Glutamatergic neuron (in vitro differentiated cells): ENCODE measurements around the gene SLC10A7. TPM values are rescaled to one million over a fixed set of nuclear protein-coding genes. Genes with fewer than 3 reads are reported as not detected.

Source experiments
- DNase-seq: peaks from one replicate; pipeline ENCODE4 v3.0.0; 2022
- H3K27ac Mint-ChIP-seq: one replicate; pipeline ENCODE4 v1.8.0; 2020; ENCODE audit warnings: mild to moderate bottlenecking, mixed read lengths, inconsistent platforms; ENCODE audit not compliant: unreplicated experiment
- H3K27me3 Mint-ChIP-seq: one replicate; pipeline ENCODE4 v1.8.0; 2020; ENCODE audit warnings: mild to moderate bottlenecking, moderate library complexity, mixed read lengths, inconsistent platforms; ENCODE audit not compliant: unreplicated experiment
- H3K36me3 Mint-ChIP-seq: one replicate; pipeline ENCODE4 v1.8.0; 2020; ENCODE audit warnings: mild to moderate bottlenecking, mixed read lengths, inconsistent platforms; ENCODE audit not compliant: unreplicated experiment
- H3K4me1 Mint-ChIP-seq: one replicate; pipeline ENCODE4 v1.8.0; 2020; ENCODE audit warnings: mild to moderate bottlenecking, low read depth, mixed read lengths, inconsistent platforms; ENCODE audit not compliant: unreplicated experiment
- H3K4me3 Mint-ChIP-seq: one replicate; pipeline ENCODE4 v1.8.0; 2020; ENCODE audit warnings: mild to moderate bottlenecking, mixed read lengths, inconsistent platforms; ENCODE audit not compliant: unreplicated experiment
- H3K9me3 Mint-ChIP-seq: one replicate; pipeline ENCODE4 v1.8.0; 2020; ENCODE audit warnings: mild to moderate bottlenecking, moderate library complexity, mixed read lengths, inconsistent platforms; ENCODE audit not compliant: unreplicated experiment
- total RNA-seq: library from RNA; stranded (reverse); fragmentation: NEBNext Ultra II Directional; extraction: Animal tissue kit (Norgen Biotek cat#: 25700); gene quantifications from one replicate; pipeline ENCODE4 v1.2.1, GENCODE V29; 2021; ENCODE audit not compliant: unreplicated experiment
- TF ChIP-seq, protein P1 (sequence below): fragments of 200-600 bp; sonication (generic); IDR thresholded peaks from one replicate; pipeline ENCODE4 v1.5.0; 2021; ENCODE audit not compliant: partially characterized antibody, unreplicated experiment

SLC10A7 gene
- total RNA-seq, 1 donor from 2014 or later = 13.5 TPM

DNA sequence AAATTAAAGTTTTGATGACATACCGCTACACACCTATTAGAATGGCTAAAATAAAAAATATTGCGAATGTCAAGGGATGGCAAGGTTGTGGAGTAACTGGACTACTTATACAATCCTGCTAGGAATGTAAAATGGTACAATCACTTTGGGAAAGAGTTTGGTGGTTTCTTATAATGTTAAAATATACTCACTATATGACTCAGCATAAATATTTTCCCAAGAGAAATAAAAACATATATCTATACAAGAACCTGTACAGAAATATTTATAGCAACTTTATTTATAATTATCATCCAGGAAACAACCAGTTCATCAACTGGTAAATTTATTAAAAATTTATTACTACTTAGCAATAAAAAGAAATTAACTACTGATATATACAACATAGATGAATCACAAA, 89.7 kb downstream of the SLC10A7 start:
- no peaks in the 10 kb centered on the region for H3K9me3 Mint-ChIP-seq
- no peak overlapping the region for H3K4me3 Mint-ChIP-seq
- H3K36me3 Mint-ChIP-seq = peaks cover 4% of the 10 kb centered on the region
- H3K27me3 Mint-ChIP-seq = no peaks in the 10 kb centered on the region
- TF ChIP-seq, protein P1, sequence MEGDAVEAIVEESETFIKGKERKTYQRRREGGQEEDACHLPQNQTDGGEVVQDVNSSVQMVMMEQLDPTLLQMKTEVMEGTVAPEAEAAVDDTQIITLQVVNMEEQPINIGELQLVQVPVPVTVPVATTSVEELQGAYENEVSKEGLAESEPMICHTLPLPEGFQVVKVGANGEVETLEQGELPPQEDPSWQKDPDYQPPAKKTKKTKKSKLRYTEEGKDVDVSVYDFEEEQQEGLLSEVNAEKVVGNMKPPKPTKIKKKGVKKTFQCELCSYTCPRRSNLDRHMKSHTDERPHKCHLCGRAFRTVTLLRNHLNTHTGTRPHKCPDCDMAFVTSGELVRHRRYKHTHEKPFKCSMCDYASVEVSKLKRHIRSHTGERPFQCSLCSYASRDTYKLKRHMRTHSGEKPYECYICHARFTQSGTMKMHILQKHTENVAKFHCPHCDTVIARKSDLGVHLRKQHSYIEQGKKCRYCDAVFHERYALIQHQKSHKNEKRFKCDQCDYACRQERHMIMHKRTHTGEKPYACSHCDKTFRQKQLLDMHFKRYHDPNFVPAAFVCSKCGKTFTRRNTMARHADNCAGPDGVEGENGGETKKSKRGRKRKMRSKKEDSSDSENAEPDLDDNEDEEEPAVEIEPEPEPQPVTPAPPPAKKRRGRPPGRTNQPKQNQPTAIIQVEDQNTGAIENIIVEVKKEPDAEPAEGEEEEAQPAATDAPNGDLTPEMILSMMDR = no peak
- DNase-seq = no peak
- H3K27ac Mint-ChIP-seq = no peak overlapping the region
- no peaks in the 10 kb centered on the region for H3K4me1 Mint-ChIP-seq

DNA sequence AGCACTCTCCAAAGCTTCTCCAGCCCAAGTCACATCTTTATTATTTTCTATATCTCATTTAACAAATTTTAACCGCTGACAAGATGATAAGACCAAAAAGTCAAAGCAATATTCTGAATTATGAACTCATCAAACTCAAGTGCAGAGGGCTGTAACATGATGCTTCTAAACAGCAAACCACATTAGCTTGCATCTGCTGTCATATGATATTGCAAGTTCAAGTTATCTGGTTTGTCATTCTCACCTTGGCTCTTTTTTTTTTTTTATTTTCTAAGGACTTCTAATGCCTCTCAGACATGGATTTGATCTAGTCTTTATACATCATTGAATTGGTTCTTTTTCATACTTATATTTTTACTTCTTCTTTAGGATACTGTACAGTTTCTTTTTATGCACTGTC, 93.4 kb downstream of the SLC10A7 start:
- H3K27me3 Mint-ChIP-seq = no peaks in the 10 kb centered on the region
- H3K4me1 Mint-ChIP-seq = no peaks in the 10 kb centered on the region
- no peak overlapping the region for H3K4me3 Mint-ChIP-seq
- H3K9me3 Mint-ChIP-seq = no peaks in the 10 kb centered on the region
- no peak for DNase-seq
- TF ChIP-seq, protein P1 = no peak
- H3K27ac Mint-ChIP-seq = no peak overlapping the region
- peaks cover 4% of the 10 kb centered on the region for H3K36me3 Mint-ChIP-seq

DNA sequence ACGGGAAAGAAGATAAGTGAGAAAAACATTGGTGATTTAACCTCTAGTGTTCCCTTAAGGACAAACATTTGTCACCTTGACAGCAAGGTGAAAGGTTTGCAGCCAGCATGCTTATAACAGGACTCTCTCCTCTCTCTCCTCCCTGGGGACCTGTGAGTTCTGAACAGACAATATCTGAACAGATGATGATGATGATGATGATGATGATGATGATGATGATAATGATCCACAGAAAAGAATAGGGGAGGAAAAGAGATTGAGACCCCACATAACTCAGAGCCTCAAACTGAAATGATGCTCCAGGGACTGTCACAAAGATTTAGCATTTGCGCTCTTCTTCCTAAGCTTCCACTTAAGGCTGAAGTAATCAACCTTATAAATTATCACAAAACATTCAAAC, 103.9 kb downstream of the SLC10A7 start:
- TF ChIP-seq, protein P1 = no peak
- Mint-ChIP-seq H3K9me3 (no peaks in the 10 kb centered on the region), H3K4me1 (peaks cover 3% of the 10 kb centered on the region), H3K27ac (no peak overlapping the region), H3K36me3 (no peaks in the 10 kb centered on the region), H3K4me3 (no peak overlapping the region), H3K27me3 (peaks cover 2% of the 10 kb centered on the region)
- no peak for DNase-seq

DNA sequence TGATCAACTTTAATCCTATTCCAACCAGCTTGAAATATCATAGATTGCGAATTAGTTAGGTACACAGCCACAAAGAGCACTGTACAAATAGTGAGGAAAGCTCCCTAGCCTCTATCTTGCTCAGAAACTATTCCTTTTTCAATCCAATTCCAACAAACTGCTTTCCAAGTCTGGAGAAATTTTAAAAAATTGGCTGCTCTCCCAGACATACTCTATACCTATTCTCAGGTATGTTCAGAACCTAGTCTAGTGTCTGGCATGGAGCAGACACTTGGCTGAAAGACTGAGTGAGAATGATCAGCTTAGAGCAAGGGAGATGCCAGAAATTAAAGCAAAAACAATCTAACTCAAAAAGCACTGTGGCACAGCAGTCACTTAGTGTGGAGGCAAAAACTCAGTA, 105.9 kb downstream of the SLC10A7 start:
- H3K27me3 Mint-ChIP-seq = peaks cover 2% of the 10 kb centered on the region
- H3K4me1 Mint-ChIP-seq = peaks cover 8% of the 10 kb centered on the region

DNA sequence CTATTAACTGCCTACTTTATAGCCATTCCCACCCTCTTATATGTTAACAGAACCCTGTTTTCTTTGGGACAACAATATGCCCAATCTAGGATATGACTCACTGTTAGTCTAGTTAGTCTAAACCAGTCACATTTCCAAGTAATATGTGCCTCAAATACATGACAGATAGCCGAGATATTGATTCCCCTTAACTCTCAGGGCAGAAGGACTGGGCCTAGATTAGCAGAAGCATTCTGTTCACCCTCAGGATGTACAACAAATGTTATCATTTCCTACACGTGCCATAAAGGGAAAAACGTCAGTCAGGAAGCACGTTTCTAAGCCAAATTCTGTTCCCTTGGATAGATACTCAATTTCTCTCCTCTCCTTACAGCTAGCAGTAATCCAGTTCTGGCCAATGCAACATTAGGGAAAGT, 114.1 kb downstream of the SLC10A7 start:
- TF ChIP-seq, protein P1 = no peak

More for the DNA sequence above, 105.9 kb downstream of the SLC10A7 start:
- Mint-ChIP-seq H3K27ac (no peak overlapping the region), H3K4me3 (no peak overlapping the region), H3K36me3 (no peaks in the 10 kb centered on the region), H3K9me3 (no peaks in the 10 kb centered on the region)
- TF ChIP-seq, protein P1 = no peak
- no peak for DNase-seq

More for the DNA sequence above, 114.1 kb downstream of the SLC10A7 start:
- DNase-seq = no peak
- Mint-ChIP-seq H3K27me3 (no peaks in the 10 kb centered on the region), H3K36me3 (no peaks in the 10 kb centered on the region), H3K4me1 (peaks cover 10% of the 10 kb centered on the region), H3K4me3 (no peak overlapping the region), H3K27ac (no peak overlapping the region), H3K9me3 (no peaks in the 10 kb centered on the region)
